CD14-positive monocyte (primary cell): ENCODE results near the gene CDH23. TPM values are rescaled to one million over a fixed set of nuclear protein-coding genes. Genes with fewer than 3 reads are reported as not detected.

Experiments used
- DNase-seq, 3 donors: peaks; one replicate each; pipeline ENCODE4 v3.0.0-alpha.2; 2011 to 2022
- H2AFZ ChIP-seq: 2 replicates; pipeline ENCODE4 v1.6.0; 2012; ENCODE audit warnings: mild to moderate bottlenecking, low read depth, low read length, inconsistent platforms; ENCODE audit not compliant: insufficient read depth, poor library complexity, severe bottlenecking
- H3K27ac ChIP-seq, 2 donors: 1 replicate in 1 of 2; 2 replicates in 1 of 2; pipeline ENCODE4 v1.5.1; 2012 to 2013; ENCODE audit warnings: low read length in 2 of 2, control low read depth in 1 of 2, inconsistent platforms in 1 of 2, low read depth in 1 of 2, mild to moderate bottlenecking in 1 of 2
- H3K27me3 ChIP-seq, 2 donors: one replicate each; pipeline versions ENCODE4 v1.6.0 to v1.6.1; 2011 to 2013; ENCODE audit warnings: low read length in 2 of 2; ENCODE audit not compliant: control insufficient read depth in 2 of 2, insufficient read depth in 2 of 2
- H3K36me3 ChIP-seq, 2 donors: replicated peaks in 1 of 2; 1 replicate in 1 of 2; 2 replicates in 1 of 2; pipeline versions ENCODE4 v1.5.1 to v1.6.1; 2012 to 2013; ENCODE audit warnings: low read length in 2 of 2, control low read depth in 1 of 2, inconsistent platforms in 1 of 2, mild to moderate bottlenecking in 1 of 2; ENCODE audit not compliant: insufficient read depth in 2 of 2, control insufficient read depth in 1 of 2
- H3K4me1 ChIP-seq, 2 donors: 1 replicate in 1 of 2; 2 replicates in 1 of 2; pipeline versions ENCODE4 v1.5.1 to v1.6.1; 2012 to 2013; ENCODE audit warnings: low read length in 2 of 2, control low read depth in 1 of 2, inconsistent platforms in 1 of 2, mild to moderate bottlenecking in 1 of 2, moderate library complexity in 1 of 2; ENCODE audit not compliant: insufficient read depth in 2 of 2, control insufficient read depth in 1 of 2
- H3K4me2 ChIP-seq: replicated peaks from 2 replicates; pipeline ENCODE3; 2012; ENCODE audit warnings: low read length, moderate library complexity, mild to moderate bottlenecking; ENCODE audit not compliant: poor library complexity, severe bottlenecking; ENCODE audit errors: extremely low read depth
- H3K4me3 ChIP-seq, 3 experiments: fragments of 200-600 bp in 1 of 3; sonication (generic) in 1 of 3; replicated peaks in 1 of 3; 1 replicate in 2 of 3; 2 replicates in 1 of 3; pipeline ENCODE4 v1.5.1; 2011 to 2013; ENCODE audit warnings: low read length in 3 of 3, mild to moderate bottlenecking in 3 of 3, control low read depth in 2 of 3, low read depth in 2 of 3, inconsistent platforms in 1 of 3, moderate library complexity in 1 of 3
- H3K79me2 ChIP-seq: 2 replicates; pipeline ENCODE4 v1.6.0; 2012; ENCODE audit warnings: mild to moderate bottlenecking, control low read depth, inconsistent platforms, low read length, moderate library complexity; ENCODE audit not compliant: insufficient read depth
- H3K9ac ChIP-seq: 2 replicates; pipeline ENCODE4 v1.6.0; 2017; ENCODE audit warnings: low read length, mild to moderate bottlenecking; ENCODE audit not compliant: insufficient read depth, poor library complexity, severe bottlenecking
- H3K9me3 ChIP-seq, 2 donors: replicated peaks in 1 of 2; 1 replicate in 1 of 2; 2 replicates in 1 of 2; pipeline versions ENCODE4 v1.5.1 to v1.6.1; 2012 to 2013; ENCODE audit warnings: low read length in 2 of 2, control low read depth in 1 of 2; ENCODE audit not compliant: control insufficient read depth in 1 of 2, insufficient read depth in 1 of 2
- H4K20me1 ChIP-seq: 2 replicates; pipeline ENCODE4 v1.6.0; 2012; ENCODE audit warnings: mild to moderate bottlenecking, low read length, control low read depth, moderate library complexity; ENCODE audit not compliant: insufficient read depth
- H3K27ac Mint-ChIP-seq, 7 donors: one replicate each; pipeline ENCODE4 v1.8.0; 2020; ENCODE audit warnings: mild to moderate bottlenecking in 7 of 7, mixed read lengths in 7 of 7, moderate library complexity in 6 of 7, inconsistent platforms in 2 of 7
- H3K27me3 Mint-ChIP-seq, 3 donors: one replicate each; pipeline ENCODE4 v1.8.0; 2021 to 2022; ENCODE audit warnings: low read depth in 3 of 3, mild to moderate bottlenecking in 3 of 3, mixed read lengths in 3 of 3, moderate library complexity in 3 of 3, inconsistent platforms in 1 of 3
- H3K36me3 Mint-ChIP-seq, 2 donors: one replicate each; pipeline ENCODE4 v1.8.0; 2020; ENCODE audit warnings: mixed read lengths in 2 of 2, inconsistent platforms in 1 of 2, mild to moderate bottlenecking in 1 of 2
- H3K4me1 Mint-ChIP-seq: one replicate; pipeline ENCODE4 v1.8.0; 2020; ENCODE audit warnings: mild to moderate bottlenecking, mixed read lengths
- H3K4me3 Mint-ChIP-seq, 2 donors: one replicate each; pipeline ENCODE4 v1.8.0; 2020; ENCODE audit warnings: mild to moderate bottlenecking in 2 of 2, mixed read lengths in 2 of 2, moderate library complexity in 1 of 2
- H3K9me3 Mint-ChIP-seq, 7 donors: one replicate each; pipeline ENCODE4 v1.8.0; 2020 to 2022; ENCODE audit warnings: mixed read lengths in 7 of 7, mild to moderate bottlenecking in 6 of 7, moderate library complexity in 6 of 7, inconsistent platforms in 2 of 7
- WGBS: methylation state at CpG from one replicate; pipeline ENCODE4 v1.1.5; 2013; ENCODE audit warnings: missing lambda C conversion rate; ENCODE audit not compliant: insufficient coverage; 5-methylcytosine and 5-hydroxymethylcytosine counted together
- intact Hi-C, 2 donors: fragments of 100-400 bp; cut with micrococcal nuclease; formaldehyde crosslinking; loops; one replicate each; pipeline versions ENCODE4 v1.15.0 to v1.15.1; 2023
- polyA plus RNA-seq, 3 donors: library from polyadenylated mRNA; depleted of rRNA in 1 of 3; unstranded in 2 of 3; stranded (reverse) in 1 of 3; fragments of 300-500 nt in 2 of 3; fragments of >200 nt in 1 of 3; fragmentation: Illumina TruSeq in 2 of 3; gene quantifications; 1 replicate in 2 of 3; 2 replicates in 1 of 3; pipeline ENCODE4 v1.2.3, GENCODE V29; 2012 to 2021
- TF ChIP-seq, protein P1 (sequence below): fragments of 200-600 bp; IDR thresholded peaks from one replicate; pipeline ENCODE4 v1.8.0; 2022; ENCODE audit warnings: antibody characterized with exemption, mild to moderate bottlenecking

CDH23 gene
- polyA plus RNA-seq, 3 donors, result 8.2 to 36.2 (median 10.5) TPM

DNA sequence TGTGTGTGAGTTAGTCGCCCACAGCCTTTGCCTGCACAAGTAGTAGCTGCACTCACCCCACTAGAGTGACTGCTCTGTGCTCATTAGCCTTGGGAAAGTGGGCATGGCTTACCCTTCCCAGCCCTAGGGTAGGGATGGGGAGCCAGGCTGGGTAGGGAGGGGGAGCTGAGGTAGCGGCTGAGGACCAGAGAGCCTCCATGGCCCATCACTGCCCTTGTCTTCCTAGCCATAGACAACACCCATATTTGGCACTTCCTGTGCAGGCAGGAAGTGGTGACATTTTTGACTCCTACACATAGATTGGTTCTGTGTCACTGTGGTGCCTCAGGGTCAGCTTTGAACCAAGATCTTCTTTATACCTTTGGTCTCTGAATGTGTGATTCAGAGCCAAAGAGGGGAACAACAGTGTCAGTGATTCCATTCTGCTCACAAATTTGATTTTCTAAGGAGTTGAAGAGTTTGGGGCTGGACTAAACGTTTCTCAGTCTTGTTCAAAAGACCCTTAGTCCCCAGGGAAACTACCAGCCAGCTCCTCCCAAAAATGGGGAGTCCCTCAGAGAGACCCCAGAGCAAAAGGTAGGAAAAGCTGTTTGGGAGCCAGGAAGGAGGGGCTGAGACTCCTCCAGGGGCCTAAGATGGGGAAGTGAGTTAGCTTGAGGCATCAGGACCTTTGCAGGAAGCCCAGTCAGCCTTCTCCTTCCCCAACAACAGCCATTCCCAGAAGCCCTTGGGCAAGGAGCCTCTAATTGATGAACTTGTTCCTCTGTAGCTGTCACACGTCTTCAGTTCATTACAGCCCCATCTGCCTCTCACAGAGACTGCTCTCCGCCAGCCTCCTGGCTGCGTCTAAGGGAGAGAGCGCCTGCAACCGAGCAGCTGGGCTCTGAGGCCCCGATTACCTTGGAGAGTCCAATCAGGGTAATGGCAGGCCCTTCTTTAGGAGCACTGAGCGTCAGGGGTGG lies 135.0 kb downstream of the CDH23 start:
- 87% methylated on average over 7 of the region's 10 CpGs for WGBS
- H3K27me3 ChIP-seq, result no peaks in the 10 kb centered on the region
- no peaks in the 10 kb centered on the region for H3K79me2 ChIP-seq
- no peak overlapping the region for H3K4me2 ChIP-seq
- H3K27ac ChIP-seq, result no peak overlapping the region
- Mint-ChIP-seq H3K9me3 (peaks cover 0 to 5% (median 0%) of the 10 kb centered on the region in 7 donors), H3K27me3 (peaks cover 0 to 9% (median 0%) of the 10 kb centered on the region in 3 donors), H3K4me3 (no peak overlapping the region), H3K4me1 (peaks cover 6% of the 10 kb centered on the region), H3K36me3 (no peaks in the 10 kb centered on the region), H3K27ac (peak overlapping the region in 1 of 7 donors; percentile 70)
- no peak for DNase-seq
- H3K4me3 ChIP-seq, result no peak overlapping the region
- no peaks in the 10 kb centered on the region for H3K9me3 ChIP-seq
- H3K4me1 ChIP-seq, result peaks cover 0 to 3% of the 10 kb centered on the region in 2 donors
- intact Hi-C loops, result no loop called here
- peak overlapping the region; percentile 30 for H2AFZ ChIP-seq
- H3K9ac ChIP-seq, result no peak overlapping the region
- TF ChIP-seq, protein P1, sequence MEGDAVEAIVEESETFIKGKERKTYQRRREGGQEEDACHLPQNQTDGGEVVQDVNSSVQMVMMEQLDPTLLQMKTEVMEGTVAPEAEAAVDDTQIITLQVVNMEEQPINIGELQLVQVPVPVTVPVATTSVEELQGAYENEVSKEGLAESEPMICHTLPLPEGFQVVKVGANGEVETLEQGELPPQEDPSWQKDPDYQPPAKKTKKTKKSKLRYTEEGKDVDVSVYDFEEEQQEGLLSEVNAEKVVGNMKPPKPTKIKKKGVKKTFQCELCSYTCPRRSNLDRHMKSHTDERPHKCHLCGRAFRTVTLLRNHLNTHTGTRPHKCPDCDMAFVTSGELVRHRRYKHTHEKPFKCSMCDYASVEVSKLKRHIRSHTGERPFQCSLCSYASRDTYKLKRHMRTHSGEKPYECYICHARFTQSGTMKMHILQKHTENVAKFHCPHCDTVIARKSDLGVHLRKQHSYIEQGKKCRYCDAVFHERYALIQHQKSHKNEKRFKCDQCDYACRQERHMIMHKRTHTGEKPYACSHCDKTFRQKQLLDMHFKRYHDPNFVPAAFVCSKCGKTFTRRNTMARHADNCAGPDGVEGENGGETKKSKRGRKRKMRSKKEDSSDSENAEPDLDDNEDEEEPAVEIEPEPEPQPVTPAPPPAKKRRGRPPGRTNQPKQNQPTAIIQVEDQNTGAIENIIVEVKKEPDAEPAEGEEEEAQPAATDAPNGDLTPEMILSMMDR, result no peak
- H4K20me1 ChIP-seq, result no peaks in the 10 kb centered on the region
- no peaks in the 10 kb centered on the region for H3K36me3 ChIP-seq

GRCh38 chr10:71532878-71533277 lies 136.2 kb downstream of the CDH23 start:
- intact Hi-C loops, result no loop called here
- TF ChIP-seq, protein P1, result no peak
- no peak overlapping the region for H2AFZ ChIP-seq
- H3K27ac ChIP-seq, result no peak overlapping the region
- Mint-ChIP-seq H3K9me3 (peaks cover 0 to 5% (median 0%) of the 10 kb centered on the region in 7 donors), H3K4me3 (no peak overlapping the region), H3K36me3 (no peaks in the 10 kb centered on the region), H3K27me3 (peaks cover 0 to 9% (median 0%) of the 10 kb centered on the region in 3 donors), H3K27ac (no peak overlapping the region), H3K4me1 (peaks cover 6% of the 10 kb centered on the region)
- H3K4me3 ChIP-seq, result no peak overlapping the region
- peaks cover 0 to 3% of the 10 kb centered on the region in 2 donors for H3K4me1 ChIP-seq
- no peak overlapping the region for H3K4me2 ChIP-seq
- no peaks in the 10 kb centered on the region for H3K27me3 ChIP-seq
- 98% methylated on average over 11 of the region's 11 CpGs for WGBS
- no peak overlapping the region for H3K9ac ChIP-seq
- no peaks in the 10 kb centered on the region for H3K79me2 ChIP-seq
- H3K36me3 ChIP-seq, result no peaks in the 10 kb centered on the region
- DNase-seq, result no peak
- no peaks in the 10 kb centered on the region for H3K9me3 ChIP-seq
- H4K20me1 ChIP-seq, result no peaks in the 10 kb centered on the region
